ENCODE data around the gene CDK5RAP2.
"Not testable (repeated sequence)": the region's sequence is repeated elsewhere in the genome, so short reads cannot be mapped to it uniquely, and the experiment has no call there.

CDK5RAP2 gene

DNA sequence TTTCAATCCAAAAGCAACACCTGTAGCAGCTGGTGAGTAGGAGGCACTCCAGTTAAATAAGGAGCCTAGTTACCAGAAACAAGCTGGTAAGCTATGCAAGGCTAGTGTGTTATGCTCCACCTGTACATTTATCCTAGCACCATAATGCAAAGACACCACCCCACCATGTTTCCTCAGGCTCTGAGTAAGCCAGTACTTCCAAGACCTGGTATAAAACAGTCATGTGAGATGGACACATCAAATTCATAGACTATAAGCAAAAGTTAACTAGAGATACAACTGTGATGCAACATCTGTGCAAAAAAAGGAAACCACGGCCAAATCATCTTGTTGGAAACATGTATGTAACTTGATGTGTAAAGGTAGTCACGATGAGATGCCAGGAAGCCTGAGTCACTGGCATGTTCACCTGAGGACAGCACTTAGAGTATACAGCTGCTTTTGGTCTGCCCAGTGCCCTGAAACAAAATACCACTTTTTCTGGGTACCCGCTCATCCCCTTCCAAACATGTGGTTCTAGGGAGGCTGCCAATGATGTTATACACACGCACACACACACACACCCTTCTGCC, 66.1 kb downstream of the CDK5RAP2 start:
- no peak for DNase-seq (ENCODE audit: low spot score)

DNA sequence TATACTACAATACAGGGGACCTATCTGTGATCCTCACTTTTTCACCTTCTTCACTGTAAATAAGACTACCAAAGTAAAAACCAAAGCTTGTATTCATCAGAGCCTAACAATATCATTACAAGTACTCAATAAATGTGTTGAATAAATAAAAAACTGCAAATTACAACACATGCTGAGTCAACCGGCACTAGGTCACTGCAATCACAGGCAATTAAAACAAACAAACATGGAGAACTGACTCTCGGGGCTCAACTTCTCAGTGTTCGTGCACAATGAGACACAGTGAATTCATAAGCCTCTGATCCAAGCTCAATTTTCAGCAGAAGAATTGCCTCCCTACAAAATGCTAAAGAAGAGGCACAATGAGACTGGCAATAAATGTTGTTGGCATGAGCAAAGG, 69.2 kb downstream of the CDK5RAP2 start:
- DNase-seq (ENCODE audit: low spot score) = no peak

DNA sequence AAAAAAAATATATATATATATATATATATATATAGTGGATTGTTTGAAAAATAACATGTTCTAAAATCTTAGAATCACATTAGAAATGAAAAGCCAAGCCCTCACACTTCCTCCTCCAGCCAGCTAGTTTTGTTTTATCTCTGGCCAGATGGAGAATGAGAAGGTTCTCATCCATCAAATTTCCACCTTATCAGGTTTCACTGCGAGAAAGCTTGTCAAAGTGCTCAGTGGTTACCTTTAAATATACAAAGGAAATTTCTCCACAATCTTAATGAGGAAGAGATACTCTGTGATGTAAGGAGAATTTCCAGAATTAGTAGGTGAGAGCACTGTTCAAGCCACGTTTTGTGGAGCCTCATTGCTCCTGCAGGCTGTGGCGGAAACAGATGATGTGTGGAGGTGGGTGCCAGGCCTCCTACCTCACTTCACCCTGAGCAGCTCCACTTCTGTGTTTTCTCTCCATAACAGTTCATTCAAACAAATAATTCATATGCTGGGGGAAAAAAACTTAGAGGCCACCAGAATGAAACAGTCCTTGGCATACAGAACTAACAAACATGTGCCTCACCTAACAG, 71.9 kb downstream of the CDK5RAP2 start:
- DNase-seq (ENCODE audit: low spot score) = no peak

DNA sequence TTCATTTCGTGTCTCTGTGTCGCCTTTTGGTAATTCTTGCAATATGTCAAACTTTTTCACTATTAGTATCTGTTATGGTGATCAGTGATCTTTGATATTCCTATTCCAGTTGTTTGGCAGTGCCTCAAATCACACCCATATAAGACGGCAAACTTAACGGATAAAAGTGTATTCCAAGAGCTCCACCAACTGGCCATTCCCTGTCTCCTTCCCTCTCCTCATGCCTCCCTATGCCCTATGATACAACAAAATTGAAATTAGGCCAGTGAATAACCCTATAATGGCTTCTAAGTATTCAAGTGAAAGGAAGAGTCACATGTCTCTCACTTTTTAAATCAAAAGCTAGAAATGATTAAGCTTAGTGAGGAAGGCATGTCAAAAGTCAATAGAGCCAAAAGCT, 74.8 kb downstream of the CDK5RAP2 start:
- no peak for DNase-seq (ENCODE audit: low spot score)

DNA sequence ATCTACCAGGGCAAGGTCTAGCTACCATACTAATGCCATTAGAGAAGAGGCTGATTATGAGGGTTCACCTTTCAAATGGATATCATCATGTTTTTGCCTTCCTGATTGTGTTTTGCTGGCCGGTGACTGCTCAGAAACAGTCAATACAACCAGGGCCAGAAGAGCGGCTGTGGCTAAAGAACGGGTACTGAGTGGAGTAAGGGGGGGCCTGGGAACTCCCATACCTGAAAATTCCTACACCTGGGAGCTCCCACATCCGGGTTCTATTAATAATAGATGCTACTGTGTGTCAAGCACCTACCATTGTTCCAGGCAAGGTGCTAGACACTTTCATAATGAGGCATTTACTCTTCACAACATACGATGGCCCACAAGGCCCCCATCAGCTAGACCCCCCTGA, 79.2 kb downstream of the CDK5RAP2 start:
- no peak for DNase-seq (ENCODE audit: low spot score)

DNA sequence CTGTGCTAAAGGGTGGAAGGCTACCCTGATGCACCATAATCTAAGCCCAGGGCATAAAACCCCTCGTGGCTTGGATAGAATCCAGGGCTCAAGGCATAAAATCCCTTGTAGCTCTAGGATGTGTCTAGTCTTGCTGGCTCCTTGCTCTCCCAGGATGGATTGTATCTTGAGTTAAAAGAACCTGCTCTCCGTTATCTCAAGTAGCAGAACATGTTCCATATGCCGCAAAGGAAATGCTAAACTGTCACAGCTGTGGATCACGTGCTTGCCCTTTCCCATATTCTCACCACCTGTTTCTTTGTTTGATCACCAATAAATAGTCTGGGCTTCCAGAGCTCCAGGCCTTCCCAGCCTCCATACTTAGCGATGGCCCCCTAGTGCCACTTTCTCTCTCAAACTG, 82.1 kb downstream of the CDK5RAP2 start:
- not testable (repeated sequence) for DNase-seq (ENCODE audit: low spot score)

DNA sequence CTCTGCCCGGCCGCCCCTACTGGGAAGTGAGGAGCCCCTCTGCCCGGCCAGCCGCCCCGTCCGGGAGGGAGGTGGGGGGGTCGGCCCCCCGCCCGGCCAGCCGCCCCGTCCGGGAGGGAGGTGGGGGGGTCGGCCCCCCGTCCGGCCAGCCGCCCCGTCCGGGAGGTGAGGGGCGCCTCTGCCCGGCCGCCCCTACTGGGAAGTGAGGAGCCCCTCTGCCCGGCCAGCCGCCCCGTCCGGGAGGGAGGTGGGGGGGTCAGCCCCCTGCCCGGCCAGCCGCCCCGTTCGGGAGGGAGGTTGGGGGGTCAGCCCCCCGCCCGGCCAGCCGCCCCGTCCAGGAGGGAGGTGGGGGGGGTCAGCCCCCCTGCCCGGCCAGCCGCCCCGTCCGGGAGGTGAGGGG, 83.5 kb downstream of the CDK5RAP2 start:
- DNase-seq (ENCODE audit: low spot score) = not testable (repeated sequence)

DNA sequence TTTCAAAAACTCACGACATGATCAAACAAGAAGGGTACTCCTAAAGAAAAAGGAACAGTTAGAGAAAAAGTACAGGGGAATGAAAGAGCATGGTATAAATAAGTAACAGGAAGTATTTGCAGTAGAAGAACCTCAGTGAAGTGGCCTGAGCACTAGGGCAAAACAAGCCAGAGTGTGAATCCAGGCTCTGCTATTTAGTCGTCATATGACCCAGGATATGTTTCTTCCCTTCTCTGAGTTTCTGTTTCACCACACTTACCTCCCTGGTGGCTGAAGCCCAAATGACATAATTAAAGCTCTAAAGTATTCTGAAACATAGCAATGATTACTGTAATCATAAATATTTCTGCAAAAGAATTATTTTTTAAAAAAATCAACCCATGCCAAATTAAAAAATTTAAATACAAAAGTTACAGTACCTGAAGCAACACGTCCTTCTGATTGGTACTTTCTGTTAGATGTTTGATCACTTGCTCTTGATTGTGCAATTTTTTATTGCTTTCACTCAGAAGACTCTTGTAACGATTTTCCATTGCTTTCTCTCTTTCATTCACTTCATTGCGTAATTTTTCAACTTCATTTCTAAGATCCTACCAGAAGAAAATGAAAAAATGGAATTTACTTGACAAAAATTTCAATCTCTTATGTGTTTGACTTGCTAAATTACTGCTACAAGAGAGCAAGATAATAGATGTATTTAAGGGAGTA, 88.9 kb downstream of the CDK5RAP2 start:
- DNase-seq (ENCODE audit: low spot score) = peak; percentile 30

DNA sequence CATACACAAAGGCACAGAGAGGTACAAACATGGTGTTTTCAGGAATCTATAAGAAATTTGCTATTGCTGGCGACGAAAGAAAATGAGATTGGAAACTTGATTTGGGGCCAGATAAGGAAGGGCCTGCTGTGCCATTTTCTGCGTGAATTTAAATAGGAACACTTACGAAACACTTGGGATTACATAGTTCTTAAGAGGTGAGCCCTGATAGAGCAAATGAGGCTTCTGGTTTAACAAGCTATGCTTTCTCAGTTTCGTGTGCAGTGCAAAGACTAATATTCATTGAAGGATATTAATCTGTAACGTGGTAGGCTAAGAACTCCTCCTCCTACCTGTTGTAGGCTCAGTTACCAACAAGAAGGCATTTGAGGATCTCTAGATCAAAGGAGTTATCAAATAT, 93.1 kb downstream of the CDK5RAP2 start:
- no peak for DNase-seq (ENCODE audit: low spot score)

DNA sequence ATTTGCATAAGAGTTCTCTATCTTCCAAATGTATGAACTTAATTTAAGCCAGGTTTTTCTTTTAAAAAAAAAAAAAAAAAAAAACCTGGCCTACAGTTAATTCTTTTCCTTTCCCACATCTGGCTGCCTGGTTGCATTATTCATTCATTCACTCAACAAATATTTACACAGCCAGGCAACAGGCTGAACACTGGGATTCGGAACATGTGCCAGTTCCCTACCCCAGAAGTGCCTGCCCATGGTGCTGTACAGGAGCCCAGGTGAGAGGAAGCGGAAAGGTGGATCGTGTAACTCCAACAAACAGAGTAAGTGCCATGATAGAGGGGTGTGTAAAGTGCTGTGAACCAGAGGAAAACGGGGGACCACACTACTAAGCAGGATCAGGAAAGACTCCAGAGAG, 93.6 kb downstream of the CDK5RAP2 start:
- DNase-seq (ENCODE audit: low spot score) = no peak

DNA sequence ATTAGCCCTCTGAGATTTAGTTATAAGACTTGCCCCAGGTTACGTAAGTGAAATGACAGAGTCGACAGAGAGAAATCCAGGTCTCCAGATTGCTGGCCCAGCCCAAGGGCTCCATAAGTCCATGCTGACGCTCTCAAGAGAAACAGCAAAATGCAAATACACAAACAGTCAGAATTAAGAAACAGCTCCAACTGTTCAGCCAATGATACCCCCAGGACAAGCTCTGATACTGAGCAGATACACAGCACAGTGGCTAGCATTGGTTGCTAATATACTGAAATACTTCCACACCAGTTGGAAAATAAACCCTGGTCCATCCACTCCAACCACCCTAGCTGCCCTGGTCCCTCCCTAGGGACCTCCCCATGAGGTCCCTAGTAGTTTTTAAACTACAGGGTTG, 94.2 kb downstream of the CDK5RAP2 start:
- no peak for DNase-seq (ENCODE audit: low spot score)

DNA sequence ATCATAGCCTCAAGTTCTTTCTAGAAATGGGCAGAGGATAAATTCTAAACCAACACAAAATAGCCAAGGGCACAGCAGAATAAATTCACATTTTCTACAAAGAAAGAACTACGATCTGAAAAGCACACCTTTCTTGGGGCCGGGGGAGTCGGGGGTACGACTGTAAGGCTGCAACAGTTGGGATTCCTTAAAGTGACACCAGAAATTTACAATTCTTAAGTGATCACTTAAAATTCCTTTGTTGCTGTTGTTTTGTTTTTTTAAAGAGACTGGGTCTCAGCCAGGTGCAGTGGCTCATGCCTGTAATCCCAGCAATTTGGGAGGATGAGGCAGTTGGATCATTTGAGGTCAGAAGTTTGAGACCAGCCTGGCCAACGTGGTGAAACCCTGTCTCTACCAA, 95.8 kb downstream of the CDK5RAP2 start:
- DNase-seq (ENCODE audit: low spot score) = no peak

DNA sequence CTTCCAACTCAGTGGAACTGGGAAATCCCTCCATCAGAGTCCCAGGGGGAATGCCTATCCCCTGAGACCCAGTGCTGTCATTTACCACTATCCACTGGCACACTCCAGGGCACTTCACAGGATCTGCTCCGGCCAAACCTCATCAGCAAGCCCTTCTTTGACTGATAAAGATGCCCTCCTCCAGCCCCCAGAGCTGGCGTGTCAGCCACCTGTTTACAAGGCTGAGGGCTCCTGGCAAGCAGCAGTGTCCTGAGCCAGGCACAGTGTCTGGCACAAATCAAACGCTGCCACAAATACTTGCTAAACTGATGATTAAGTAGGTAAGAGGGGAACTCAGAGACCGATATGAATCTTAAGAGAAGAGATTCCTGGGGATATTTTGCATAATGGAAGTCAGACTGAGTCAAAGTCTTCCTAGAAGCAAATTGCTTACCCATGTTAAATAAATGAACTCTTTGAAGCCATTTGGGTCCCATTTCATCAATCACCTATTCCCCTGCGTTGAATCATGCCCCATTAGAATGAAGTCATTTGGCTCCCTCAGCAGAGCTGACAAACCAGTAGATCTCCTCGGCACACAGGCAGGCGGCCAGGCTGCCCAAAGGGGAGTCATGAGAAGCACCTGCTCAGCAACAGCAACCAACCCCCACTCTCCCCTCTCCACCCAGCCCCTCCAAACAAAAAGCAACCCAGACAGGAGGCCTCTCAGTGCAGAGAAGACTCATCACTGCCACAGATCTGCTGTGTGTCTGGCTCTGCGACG, 97.4 kb downstream of the CDK5RAP2 start:
- no peak for DNase-seq (ENCODE audit: low spot score)

DNA sequence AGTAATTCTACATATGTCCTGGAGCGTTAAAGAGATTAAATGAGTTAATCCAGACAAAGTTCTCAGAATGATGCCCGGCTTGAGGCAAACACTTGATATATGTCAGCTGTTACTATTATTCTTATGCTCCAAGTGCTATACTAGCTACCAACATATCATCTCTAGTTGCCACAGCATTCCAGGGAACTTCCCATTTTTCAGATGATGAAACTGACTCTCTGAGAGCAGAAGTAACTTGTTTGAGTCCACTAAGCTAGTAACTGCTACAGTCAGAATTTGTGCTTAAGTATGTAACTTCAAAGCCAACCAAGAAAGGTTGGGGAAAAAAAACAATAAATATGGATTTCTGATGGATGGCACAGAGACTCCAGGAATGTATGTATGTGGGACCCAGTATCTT, 98.1 kb downstream of the CDK5RAP2 start:
- DNase-seq (ENCODE audit: low spot score) = no peak

DNA sequence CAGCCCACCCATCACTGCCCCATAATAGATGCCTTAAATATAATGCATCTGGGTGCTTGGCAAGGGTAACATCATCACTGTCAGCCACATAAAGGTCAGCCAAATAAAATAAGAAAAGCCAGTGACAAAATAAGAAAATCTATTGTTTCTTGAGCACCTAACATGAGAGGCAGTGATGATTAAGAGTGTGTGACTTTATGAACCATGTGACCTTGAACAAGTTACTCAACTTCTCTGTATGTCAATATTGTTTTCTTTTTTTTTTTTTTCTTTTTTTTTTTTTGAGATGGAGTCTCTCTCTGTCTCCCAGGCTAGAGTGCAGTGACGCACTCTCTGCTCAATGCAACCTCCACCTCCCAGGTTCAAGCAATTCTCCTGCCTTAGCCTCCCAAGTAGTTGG, 98.7 kb downstream of the CDK5RAP2 start:
- DNase-seq (ENCODE audit: low spot score) = no peak

DNA sequence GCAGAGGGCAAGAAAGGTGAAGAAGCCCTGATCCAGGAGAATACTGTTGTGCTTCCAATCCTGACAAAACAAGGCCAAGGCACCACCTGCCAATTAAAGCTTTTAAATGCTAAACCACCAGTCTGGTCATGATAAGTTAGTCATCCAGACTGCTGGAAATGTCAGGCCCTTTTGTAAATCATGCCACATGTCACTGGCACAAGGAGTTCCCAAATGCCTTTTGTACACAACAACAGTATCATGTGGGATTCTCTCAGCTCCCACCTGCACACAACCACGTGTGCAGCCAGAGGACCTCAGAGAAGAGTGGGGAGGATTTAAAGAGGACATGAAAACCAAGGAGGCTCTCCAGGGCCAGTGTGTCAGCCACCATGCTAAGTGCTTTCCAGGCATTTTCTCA, 99.3 kb downstream of the CDK5RAP2 start:
- no peak for DNase-seq (ENCODE audit: low spot score)

DNA sequence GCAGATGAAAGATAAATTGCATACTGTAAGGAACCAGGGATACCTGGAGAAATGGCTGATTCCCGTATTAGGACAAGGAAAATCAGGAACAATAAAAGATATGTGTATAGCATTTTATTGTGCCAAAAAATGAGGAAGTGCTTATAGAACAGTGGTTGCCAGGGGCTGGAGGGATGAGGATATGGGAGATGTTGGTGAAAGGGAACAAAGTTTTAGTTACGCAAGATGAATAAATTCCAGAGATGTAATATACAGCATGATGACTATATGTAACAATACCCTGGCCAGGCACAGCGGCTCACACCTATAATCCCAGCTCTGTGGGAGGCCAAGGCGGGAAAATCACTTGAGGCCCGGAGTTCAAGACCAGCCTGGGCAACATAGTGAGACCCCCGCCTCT, 101.8 kb downstream of the CDK5RAP2 start:
- DNase-seq (ENCODE audit: low spot score) = no peak

DNA sequence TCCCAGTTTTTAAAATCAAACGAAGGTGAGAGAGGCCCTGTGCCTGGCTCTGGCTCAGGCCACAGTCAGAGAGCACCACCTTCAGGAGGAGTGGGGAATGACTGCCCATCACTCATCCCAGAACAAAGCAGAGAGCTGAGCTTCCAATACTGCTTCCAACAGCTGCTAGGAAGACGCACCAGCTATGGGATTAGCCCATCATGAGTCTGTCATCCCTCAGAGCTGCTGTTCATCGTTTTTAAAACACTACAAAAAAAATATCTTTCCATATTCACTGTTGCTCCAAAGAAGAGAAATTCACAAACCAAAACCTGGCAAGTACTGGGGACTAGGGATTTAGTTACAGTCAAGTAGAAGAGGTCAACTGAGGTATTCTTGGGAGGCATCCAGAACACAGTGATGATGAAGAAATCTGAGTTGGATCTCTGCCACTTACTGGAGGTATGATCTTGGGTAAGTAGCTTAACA, 102.4 kb downstream of the CDK5RAP2 start:
- DNase-seq (ENCODE audit: low spot score) = peak; percentile 43

DNA sequence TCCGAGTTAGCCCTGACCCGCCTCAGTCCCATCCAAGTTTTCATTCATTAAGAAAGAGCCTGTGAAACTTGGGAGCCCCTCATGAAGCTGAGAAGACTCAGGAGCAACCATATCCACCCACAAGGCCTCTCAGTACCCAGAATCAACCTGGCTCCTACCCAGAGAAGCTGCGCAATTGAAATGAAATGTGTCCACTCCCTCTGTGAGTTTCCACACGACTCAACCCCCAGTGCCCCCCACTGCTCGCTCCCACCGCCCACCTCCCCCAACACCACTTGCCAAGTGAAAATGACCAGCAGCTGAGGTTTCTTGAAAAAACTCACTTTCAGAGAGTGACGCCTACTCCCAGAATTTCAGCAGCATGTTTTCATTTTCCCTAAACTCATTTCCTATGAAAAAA, 104.6 kb downstream of the CDK5RAP2 start:
- DNase-seq (ENCODE audit: low spot score) = no peak

DNA sequence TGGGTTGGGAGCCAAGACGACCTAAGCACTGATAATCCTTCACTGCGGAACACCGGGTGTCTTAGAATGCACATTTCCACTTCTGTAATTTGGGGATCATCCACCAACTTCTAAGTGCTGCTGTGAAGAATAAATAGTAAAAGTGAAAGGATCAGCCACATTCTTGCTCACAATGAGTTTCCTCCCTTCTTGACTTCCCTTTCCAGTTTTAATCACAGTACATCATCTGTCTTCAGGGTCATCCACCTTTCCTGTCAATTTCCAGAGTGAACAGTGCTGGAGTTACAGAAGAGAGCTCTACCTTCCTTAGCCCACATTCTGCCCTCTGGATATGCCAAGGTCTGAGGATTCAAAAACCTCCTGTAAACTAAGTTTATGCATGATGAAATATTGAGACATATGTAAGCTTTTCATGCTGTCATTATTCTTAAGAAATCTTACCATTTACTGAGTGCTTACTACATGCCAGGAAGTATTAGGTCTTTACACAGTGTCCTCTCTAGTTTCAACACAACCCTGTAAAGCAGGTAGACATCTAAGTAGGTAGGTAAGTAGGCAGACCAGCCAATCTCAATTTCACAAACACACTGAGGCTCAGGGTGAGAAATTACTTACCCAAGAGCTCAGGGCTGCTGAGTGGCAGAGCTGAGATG, 105.2 kb downstream of the CDK5RAP2 start:
- DNase-seq (ENCODE audit: low spot score) = no peak

DNA sequence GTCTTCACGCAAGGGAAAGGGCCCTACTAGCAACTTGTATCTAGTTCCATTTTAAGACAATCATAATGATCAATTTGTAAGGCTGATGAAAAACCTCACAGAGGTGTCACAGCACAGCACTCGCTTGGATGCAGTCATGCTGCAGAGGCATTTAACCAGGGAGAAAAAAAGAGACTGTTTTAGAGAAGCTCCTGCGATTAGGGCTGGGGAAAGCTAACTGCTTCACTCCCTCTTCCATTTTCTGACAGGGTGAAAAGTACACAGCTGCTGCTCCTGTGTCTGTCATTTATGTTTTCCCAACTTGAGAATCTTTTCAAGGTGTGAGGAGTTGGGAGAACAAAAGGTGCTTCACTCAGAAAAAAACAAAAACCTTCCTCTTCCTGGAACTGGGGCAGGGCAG, 106.4 kb downstream of the CDK5RAP2 start:
- no peak for DNase-seq (ENCODE audit: low spot score)

DNA sequence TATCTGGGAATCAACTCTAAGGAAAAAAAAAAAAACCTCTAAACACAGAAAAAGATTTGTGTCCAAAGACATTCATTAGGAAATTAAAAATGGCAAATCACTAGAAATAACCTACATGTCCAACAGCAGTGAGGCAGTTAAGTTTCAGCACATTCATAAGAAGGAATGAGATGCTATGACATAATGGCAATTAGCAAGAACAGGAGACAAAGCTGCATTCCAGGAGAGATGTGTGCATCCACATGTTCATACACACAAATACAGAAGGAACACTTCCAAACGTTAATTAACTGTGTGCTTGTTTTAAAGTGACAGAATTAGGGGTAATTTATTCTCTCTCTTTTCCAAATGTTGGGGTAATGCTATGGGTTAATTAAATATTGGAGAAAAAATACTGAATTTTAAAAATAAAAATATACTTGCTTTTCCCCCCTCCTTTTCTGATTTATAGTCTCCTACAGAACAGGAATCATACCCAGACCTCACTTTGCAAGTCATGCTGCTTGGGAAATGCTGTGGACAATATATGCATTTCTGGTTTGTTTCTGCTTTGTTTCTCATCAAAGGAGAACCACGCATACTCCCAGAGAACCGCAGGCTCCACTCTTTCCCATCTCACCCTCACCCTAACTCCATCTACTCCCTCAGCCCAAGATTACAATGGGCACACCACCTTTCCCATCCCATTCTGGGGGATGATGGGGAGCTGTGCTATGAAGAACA, 114.1 kb downstream of the CDK5RAP2 start:
- no peak for DNase-seq (ENCODE audit: low spot score)
